Stimulated activated CD8-positive, alpha-beta memory T cell treated with anti-CD3 and anti-CD28 coated beads, Interleukin-12 subunit alpha, Interleukin-12 subunit beta, amount 100 ng/mL, for 1 hour (primary cell): ENCODE measurements around the gene ZSWIM6.

Source experiments
- DNase-seq: peaks from one replicate; pipeline ENCODE4 v3.0.0-alpha.2; 2020; ENCODE audit warnings: low read depth

The ZSWIM6 gene

DNA sequence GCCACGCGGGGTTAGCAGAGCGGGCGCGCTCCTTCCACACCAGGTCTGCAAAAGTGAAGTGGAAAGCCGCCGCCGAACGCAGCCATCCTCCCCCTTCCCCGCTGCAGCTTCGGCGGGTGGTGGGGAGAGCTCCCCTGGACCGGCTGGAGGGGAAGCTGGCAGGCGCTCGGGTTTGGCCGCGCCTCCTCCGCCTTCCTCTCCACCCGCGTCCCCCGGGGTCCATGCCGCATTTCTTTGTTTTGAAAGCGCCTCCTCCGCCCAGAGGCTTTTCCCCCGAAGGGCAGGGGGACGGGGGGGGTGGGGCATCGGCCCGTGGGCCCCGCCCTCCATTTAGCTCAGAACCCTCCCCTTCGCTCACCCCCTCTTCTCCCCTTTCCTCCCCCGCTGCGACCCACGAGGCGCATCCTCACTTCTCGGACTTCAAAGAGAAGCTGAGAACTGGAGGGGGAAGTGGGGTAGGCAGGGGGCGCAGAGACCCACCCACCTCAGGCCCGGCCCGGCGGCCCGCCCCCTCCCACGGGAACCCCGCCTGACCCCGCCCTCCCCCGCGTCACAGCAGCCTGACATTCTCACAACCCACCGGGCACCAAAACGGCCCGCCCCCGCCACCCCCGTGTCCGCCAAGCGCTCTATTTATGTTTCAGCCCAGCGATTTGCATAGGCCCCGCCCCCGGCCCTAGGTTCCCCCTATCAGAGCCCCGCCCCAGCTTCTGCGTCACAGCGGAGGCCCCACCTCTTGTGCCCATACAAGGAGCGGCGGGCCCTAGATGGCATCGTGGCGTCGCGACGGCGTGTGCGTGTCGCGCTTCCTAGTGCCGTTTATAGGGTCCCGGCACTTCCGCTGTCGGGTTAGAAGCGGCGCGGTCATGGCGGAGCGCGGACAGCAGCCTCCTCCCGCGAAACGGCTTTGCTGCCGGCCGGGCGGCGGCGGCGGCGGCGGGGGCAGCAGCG, at the start of gene ZSWIM6:
Gene ZSWIM6, plus strand, starts transcription at position 852 of the 951 bp plus-strand sequence. Its CDS starts 15 bp downstream, at position 867.
- DNase-seq = peak; percentile 99

DNA sequence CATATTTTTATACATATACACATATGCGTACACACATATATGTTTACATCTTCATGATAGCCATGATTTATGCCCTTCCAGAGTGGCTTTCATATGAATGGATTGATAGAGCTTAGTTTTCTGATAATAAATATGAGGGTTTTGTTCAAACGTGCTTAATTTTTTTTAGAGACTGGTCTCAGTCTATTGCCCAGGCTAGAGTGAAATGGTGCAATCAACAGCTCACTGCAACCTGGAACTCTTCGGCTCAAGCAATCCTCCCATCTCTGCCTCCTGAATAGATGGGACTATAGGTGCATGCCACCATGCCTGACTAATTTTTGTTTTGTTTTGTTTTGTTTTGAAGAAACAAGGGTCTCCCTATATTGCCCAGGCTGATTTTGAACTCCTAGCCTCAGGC, 48.6 kb upstream of the ZSWIM6 start:
- DNase-seq = no peak

DNA sequence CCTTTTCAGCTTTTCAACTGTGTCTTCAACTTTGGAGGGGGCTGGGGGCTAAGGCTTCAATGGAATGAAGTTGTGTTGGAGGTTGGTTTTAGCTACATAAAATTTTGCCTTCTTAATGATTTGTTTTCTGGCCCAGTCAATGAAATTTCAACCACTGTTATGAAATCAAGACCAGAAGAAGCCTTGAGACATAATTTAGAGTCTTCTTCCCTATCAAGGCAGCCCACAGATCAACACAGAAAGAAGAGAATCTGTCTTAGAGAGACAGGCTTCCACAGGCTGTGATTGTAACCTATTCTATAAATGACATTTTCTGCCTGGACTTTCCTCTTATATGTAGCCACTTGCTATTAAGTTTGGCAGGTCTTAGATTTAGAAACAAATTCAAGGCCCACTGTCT, 46.5 kb upstream of the ZSWIM6 start:
- DNase-seq = no peak

DNA sequence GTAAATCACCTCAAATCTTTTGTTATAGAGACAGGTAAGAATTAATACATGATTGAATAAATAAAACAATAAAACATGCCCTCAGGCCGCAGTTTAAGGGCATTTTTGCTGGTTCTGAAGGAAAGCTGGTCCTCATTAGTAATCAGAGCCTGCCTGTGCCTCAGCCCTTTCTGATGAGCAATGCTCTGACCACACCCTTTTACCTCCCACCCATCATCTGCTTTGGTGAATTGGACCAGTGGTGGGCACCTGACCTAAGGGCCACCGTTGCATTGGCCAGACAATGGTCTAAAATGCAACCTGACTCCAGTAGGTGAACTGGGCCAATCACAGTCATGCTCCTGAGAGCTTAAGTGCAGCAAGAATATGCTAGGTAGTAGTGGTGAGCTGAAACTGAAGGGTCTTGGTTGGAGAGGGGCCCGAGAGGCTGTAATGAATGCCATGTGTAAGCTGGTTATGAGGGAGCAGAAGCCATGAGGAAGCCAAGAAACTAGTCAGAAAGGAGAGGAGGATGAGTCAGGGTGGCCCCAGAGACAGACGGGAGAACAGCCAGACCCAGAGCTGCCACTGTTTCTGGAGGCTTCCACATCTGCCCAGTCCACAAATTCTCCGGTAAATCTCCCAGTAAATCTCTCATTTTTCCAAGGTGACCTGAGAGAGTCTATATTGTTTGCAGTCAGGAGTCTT, 45.5 kb upstream of the ZSWIM6 start:
- DNase-seq = no peak

DNA sequence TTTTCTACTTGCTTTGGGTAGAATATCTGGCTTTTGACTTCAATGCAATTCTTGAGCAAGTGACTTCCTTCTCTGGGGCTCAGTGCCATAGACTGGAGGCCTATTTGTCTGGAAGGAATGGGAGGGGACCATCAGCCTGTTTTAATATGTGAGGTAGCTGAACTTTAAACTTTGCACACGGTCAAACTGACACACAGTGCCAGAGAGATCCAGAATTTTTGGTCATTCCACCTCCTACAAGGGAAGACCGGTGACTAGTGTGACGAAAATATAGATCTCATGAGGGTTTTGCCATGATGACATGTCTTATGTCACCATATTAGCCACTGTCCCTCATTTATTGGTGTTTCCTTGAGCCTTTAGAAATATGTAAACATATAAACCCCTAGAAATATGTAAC, 44.6 kb upstream of the ZSWIM6 start:
- no peak for DNase-seq

DNA sequence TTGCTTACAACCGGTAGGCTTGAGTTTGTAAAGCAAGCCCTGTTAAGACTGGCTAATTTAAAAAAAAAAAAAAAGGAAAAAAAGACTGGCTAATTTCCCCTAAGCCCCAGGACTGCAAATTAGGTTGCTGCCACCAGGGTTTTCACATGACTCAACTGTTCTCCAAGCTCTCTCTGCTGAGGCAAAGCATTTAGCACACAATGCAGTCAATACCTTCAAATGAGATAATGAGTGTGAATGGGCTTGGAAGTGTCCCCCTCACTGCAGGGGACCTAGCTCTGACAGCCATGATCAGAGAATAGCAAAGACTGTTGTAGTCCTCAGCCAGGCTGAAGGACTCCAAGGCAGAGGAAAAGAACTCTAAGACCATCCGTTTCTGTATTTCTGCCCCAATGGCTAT, 42.8 kb upstream of the ZSWIM6 start:
- no peak for DNase-seq

DNA sequence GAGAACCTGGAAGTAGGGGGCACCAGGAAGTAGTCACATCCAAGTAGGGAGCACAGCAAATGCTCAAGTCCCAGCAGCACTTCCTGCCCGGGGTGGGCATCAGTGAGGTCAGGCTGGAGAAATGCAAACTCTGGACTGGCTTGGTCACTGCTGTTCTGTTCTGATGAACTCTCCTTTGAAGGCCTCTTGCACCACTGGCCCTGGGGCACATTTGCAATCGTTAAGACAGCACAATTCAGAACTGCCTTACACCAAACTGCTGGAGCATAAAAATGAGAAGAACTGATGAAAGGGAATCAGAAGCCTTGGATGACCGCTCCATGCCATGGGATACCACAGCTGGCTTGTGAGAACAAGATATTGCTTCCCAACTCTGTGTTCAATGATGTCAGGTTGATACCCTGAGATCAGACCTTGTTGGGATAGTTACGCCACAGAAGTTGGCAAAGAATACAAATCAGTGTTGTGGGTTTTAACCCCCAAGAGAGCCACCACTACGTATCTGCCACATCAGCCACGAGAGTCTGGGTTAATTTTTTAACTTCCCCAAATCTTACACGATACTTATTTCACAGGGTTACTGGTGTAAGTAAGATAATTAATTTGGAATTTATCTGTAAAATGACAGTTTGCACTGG, 42.3 kb upstream of the ZSWIM6 start:
- no peak for DNase-seq

DNA sequence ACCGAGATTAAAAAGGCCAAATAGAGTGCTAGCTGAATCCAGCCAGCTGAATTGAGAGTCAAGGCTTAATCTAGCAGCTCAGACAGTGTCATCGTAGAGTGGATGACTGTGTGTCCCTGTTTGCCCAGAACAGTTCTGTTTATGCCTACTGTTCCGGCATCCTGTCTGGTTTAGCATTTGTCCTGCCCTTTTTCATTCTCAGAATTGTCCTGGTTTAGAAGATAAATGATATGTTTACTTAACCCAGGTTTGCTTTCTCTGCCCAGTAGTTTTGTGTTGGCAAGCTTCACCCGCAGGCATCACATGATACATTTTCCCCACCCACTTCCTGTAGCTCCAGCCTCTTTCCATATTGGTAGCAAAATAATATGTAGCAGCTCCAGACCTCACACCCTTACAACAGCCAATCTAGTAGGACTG, 41.3 kb upstream of the ZSWIM6 start:
- DNase-seq = no peak

DNA sequence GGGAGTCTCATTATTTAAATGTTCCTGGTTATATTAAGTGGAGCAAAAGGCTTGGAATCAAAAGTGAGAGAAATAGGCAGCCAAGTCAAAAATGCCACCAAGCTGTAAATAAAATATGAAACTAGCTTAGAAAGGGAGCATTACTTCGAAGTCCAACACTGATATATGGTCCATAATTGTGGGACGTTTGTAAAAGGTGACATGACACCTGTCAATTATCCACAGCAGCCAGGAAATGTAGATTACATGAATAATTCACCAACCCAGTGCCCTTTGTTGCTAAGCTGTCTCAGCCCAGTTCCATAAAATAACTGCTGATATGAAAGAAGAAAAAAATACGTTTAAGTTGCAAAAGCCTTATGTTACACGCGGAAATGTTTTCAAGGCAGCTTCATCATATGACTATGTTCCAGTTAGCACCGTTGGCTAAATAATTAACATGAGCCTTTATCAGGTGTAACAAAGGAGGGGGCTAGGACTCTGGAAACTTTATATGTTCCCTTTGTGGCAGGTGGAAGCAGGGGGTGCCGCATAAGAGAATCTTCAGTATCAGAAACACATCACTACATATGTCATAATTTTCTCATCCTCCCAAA, 39.9 kb upstream of the ZSWIM6 start:
- no peak for DNase-seq

DNA sequence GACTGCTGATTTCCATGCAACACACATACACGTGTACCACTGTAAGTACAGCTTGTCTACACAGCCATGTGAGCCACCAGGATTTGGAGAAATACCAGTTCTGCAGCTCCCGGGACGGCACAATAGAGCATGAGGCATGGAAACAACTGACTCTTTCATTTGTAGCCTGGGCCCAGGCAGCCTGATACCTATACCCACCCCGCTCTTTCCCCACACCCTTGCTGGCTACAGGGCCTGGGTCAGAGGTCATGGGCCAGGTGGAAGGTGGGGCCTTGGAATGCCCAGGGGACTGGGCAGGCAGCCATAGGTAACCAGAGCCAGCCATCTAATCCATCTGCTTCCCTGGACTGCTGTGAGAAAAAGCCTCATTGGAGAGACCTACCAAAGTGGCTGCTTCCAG, 39.0 kb upstream of the ZSWIM6 start:
- DNase-seq = no peak

DNA sequence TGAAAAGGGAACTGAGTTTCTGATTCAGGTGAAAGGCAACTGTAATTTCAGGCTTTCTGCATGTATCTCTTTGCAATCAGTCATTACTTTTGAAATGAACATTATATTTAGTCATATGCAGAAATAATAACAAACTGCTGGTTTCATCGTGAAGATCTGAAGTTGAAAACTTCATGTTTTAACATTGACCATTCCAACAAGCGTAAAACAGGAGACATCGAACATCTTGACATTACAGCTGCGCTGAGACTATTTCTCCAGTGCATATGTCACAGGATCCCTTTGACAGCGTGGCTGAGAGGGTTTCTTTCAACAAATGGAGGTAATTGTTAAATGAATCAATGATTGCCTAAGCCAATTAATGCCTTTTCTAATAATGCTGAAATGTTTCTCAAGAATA, 38.2 kb upstream of the ZSWIM6 start:
- no peak for DNase-seq

DNA sequence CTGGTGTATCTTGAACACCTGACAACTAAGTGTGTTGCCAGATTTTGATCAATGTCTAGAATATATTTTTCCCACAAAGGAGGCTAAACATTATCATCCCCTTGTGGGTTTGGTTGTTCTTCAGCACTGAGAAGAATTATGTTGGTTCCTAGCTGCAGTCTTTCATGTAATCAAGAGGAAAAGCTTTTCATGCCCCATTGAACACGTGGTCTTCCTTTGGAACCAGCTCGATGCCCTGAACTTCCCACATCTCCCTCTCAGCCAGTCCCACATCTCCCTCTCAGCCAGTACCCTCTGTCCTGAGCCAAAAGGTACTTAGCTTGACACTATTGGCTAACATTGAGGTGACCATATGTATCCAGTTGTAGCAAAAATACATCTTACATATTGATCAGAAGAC, 36.7 kb upstream of the ZSWIM6 start:
- DNase-seq = no peak

DNA sequence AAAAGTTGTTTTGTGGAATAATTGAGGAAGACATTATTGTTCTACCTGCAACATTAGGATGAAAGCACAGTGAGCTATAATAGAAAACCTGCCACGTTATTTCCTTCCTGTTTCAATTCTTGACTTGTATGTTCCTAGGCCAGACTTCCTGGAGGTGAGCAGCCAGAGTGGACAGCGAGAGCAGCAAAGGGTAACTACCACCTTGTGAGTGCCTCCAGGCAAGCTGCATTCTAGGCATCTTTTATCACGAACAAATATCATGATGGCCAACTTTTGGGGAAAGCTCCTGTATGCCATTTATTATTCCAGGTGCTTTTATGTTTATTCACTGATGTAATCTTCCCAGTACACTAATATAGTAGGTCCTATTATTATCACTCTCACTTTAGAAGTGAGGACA, 34.0 kb upstream of the ZSWIM6 start:
- DNase-seq = no peak

DNA sequence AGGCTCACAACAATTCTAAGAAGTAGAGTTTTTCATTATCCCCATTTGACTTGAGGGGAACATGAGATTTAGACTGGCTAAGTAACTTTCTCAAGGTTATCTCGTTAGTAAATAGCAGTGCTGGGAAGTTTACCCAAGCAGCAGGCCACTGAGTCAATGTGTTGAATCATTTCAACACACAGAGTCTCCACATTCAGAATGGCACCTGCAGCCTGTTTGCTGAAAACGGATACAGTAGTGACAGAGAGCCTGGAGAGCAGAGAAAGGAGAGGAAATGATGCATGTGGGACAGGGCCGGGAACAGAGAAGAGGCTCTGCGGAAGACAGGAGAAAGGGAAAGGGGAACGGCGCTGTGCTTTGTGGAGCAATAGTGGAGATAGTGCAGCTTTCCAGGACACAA, 33.5 kb upstream of the ZSWIM6 start:
- no peak for DNase-seq

DNA sequence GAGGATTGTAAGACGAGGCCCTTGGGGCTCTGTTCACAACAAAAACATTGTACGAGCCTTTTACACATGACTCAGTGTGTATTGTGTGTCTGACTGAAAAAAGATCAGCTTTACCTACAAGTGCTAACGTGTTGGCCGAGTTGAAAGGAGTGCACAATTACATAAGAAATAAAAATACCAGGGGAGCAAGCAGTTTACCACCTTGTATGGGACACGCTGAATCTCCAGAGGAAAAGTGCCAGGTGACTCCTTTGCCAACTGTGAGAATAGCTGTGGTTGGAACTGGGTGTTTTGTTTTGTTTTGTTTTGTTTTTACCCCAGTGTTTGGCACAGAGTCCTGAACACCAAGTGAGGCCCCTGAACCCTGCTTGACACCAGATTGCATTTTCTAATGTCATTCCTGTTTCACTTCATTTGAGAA, 32.8 kb upstream of the ZSWIM6 start:
- no peak for DNase-seq

DNA sequence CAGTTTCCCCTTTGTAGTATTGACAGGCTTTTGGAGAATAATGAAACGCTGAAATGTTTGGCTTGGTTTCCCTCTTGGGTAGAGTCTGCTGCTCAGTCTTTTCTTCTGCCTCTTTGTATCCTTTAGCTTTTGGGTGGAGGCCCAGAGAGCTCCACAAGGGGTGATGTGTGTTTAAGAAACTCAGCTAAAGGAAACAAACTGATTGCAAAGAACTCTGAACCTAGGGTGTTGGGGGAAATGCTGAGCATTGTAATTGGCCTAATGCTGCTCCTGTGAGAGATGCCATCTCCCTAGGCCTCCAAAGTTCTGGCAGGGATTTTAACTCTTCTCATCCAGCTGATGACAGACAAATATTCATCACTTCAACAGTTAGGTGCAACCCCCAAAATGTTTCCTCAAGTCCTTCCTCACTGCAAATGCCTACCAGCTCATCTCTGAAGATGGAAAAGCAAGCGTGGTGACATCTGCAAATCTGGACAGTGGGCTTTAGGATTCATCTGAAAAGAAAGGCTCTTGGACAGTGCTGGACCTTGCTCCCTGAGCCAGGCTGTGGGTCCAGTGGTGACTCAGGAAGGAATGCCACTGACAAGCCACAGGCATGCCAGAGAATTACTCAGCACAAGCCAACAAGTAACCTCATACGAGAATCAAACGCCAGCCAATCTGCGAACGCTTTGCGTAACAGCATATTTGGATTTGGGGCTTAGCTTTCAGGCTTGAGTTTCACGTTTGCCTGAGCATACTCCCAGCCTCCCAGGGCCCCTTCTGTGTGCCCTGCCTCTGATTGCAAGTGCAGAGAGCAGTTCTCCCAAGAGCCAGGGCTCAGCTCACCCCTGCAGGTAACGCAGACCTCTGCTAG, 30.5 kb upstream of the ZSWIM6 start:
- no peak for DNase-seq

DNA sequence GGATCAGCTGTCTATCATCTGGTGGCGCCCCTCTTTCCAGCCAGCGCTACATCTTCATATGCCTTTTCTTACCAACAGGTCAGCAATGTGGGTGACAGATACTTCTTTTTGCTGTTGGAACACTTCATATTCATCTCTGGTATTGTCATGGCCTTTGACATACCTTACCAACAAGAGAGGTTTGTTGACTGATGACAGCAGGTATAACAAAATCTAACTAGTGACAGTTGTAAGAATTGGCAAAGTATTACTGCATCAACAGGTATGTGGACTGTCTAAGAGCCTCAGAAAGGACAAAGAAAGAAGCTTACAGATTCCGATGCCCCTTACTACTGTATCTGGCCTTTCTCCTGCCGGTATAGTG, 29.9 kb upstream of the ZSWIM6 start:
- no peak for DNase-seq

DNA sequence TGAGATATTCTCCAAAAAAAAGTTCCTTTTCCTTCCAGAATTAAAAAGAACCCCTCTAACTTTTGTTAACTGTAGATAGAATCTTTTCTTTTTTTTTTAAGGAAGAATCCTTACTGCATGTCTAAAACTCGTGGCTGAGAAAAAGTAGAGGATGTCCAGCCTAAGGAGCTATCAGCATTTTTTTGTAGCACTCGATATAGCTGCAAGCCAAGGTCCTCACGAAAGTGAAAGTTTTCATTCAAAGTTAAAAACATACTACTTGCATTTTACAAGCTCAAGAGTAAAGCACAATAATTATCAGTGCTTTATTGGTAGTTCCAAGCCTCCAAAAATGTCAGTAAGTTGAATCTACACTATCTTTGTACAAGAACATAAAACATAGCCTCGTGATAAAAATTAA, 28.7 kb upstream of the ZSWIM6 start:
- DNase-seq = no peak

DNA sequence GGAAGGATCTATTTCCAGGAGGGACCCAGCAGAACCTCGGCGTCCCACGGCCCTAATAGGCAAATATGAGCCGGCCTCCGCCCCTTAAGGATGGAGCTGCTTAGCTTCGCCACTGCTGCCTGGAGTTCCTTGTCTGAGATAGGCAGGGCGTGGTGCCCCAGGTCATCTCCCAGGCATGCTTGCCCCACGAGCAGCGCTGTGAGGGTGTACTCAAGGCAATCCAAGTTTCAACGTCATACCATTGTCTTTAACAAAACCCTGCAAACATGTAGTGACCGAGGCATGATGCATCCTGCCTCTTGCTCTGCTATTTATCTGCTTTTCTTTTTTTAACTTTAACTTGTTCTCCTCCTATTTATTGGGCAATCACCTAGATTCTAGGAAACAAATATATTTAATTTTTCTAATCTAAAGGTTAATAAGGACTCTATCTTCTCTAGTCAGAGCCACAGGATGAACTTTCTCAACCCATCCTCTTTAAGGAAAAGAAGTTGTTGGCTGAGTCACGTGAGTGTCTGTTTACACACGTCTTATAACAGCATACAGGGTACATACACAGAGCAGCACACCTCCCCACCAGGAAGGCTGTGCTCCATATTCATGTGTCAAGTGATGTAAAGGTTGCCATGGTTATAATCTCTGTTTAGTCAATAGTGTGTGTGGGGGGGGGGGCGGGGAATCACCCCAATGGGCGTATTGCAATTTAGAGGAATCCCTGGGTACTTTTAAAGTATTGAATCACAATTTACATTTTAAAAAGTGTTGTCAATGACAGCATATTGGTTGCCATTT, 27.3 kb upstream of the ZSWIM6 start:
- DNase-seq = no peak

DNA sequence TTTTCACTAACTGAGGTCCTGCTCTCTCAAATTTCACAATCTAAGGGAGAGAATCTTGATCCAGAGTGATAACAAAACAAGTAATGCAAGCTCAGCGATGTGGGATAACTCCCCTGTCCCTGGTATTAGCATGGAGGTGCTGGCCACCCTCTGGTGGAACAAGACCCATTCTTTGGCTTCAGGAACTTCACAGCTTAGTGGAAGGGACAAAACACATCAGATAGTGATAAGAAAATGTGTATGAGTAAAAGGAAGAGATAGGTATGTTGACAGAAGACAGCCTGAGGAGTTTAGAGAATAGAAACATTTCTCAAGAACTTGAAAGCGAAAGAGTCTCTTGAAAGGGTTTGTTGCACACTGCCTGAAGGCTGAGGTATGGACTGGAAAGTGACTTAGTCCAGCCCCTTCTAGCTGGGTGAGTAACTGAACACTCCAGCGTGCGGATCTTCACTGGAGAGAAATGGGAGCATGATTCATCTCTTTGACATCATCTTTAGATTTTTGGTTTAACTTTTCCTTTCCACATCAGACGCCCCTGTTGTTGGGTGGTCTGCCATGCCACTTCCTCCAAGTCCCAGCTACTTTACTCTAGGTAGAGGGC, 25.4 kb upstream of the ZSWIM6 start:
- DNase-seq = no peak
